HCEC 1CT (cell line): ENCODE results near the gene LHPP.
"Not testable (repeated sequence)": the region's sequence is repeated elsewhere in the genome, so short reads cannot be mapped to it uniquely, and the experiment has no call there.

Experiments used
- DNase-seq: peaks from one replicate; pipeline ENCODE4 v3.0.0-alpha.2; 2017

Gene LHPP

DNA sequence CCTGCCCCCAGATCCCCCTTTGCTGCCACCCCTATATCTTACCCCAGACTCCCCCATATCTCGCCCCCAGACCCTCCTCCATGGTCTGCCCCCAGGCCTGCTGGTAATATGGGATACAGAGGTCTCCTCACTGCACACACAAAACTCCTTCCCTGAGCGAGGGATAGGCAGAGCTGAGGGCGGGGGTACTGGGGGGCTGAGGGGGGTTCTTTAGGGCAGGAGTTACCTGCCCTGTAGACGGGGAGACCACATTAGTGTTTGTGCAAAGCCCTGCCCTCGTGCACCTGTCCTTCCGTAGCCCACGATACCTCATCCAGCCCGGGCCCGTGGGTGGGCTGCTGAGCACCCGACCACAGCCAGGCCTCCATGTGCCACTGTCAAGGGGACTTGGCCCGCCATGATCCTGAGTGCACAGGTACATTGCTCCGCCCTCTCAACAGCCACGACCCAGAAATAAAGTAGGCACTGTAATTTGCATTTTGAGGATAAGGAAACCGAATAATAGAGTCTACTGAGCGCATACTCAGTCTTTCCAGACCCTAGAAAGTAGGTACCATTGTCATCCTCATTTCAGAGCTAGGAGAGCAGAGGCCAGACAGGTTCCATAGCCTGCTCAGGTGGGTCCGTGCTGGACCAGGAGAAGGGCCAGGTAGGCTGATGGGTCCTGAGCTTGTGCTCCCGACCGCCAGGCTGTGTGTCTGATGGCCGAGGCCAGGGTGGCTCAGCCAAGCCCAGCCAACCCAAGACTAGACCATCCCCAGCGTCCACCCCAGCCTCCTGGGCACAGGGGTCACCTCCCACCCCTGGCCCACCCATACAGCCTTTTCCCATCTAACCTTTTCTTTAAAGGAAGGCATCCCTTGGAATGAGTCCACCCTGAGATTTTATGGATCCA lies 115.2 kb downstream of the LHPP start:
- no peak for DNase-seq

GRCh38 chr10:124577651-124578050 lies 116.0 kb downstream of the LHPP start:
- no peak for DNase-seq

- DNase-seq: no peak
Observed at GRCh38 chr10:124578231-124579010, 116.8 kb downstream of the LHPP start.

DNA sequence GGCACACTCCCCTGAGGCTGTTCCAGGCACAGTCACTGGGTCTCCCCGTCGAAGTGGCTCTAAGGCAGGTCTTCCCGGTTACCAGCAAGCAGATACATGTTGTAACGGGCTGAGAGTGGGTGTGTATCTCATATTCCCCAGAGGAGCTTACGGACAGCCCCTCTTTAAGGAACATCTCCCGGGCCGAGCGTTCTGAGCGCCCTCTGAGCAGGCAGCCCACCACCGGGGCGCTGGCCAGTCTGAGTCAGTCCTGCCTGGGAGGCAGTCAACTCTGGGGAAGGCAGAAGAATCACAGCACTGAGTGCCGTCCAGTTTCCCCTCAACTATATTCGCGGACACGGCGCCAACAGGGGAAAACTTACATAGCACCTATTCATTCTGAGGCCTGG lies 117.4 kb downstream of the LHPP start:
- no peak for DNase-seq

- DNase-seq: no peak
Observed at GRCh38 chr10:124586142-124586541, 124.5 kb downstream of the LHPP start.

DNA sequence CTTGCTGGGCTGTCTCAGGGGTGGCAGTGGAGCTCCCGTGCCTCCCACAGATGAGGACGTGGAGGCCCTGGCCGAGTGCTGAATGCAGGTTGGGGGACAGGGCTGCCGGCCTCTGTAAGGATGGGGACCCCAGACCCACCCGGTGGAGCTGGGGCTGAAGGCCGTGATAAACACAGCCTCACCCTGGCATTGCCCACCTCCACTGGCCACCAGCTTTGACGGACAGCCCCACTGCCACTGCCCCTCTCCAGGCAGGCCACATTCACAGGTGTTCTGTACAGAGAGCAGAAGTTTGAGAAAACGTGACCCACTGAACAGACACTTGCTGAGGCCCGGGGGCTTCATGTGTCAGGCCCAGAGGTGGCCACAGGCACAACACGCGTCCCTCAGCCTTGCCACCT lies 126.2 kb downstream of the LHPP start:
- no peak for DNase-seq

- DNase-seq: not testable (repeated sequence)
Observed at GRCh38 chr10:124588341-124588735, 126.7 kb downstream of the LHPP start.

- peak; percentile 51 for DNase-seq
Observed at GRCh38 chr10:124588736-124589490, 127.3 kb downstream of the LHPP start.

GRCh38 chr10:124589491-124590041 lies 127.9 kb downstream of the LHPP start:
- DNase-seq: no peak

DNA sequence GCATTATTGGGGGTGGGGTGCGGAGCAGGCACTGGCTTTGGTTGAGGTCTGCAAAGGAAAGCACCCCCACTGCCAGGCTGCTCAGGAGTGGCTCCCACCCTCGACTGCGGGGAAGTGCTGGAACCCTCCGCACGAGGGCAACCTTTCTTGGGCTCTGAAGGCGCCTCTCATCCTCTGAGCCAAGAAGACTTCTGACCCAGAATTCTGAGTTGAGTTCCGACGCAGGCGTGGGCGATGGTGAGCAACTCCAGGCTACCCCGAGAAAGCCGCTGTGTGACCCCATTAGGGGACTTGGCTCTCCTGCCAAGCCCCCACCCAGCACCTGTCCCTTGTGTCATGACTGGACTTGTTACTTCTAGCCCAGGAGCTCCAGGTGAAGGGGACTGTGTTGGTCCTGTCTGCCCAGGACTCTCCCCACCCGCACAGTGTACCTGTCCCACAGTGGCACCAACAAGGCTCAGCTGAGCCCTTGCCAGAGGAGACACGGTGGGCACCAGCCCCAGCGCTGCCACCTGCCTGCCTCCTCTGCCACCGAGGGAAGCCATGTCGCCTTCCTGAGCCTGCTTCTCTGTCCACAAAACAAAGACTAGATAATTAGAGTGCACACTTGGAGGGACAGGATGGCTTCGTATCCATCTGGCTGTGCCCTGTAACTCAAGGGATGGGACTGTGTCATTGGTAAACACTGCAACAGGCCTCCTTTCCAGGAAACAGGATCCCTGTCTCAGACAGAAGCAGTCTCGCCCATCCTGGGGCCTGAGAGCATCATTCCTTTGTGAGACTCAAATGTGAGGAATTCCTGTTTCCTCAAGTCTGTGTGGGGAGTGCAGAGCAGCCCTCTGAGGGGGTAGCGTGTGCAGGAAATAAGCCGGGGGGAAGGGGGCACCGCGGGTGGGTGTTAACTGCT lies 128.8 kb downstream of the LHPP start:
- no peak for DNase-seq

GRCh38 chr10:124591123-124591495 lies 129.5 kb downstream of the LHPP start:
- DNase-seq: no peak

GRCh38 chr10:124592101-124592500 lies 130.5 kb downstream of the LHPP start:
- DNase-seq: no peak

DNA sequence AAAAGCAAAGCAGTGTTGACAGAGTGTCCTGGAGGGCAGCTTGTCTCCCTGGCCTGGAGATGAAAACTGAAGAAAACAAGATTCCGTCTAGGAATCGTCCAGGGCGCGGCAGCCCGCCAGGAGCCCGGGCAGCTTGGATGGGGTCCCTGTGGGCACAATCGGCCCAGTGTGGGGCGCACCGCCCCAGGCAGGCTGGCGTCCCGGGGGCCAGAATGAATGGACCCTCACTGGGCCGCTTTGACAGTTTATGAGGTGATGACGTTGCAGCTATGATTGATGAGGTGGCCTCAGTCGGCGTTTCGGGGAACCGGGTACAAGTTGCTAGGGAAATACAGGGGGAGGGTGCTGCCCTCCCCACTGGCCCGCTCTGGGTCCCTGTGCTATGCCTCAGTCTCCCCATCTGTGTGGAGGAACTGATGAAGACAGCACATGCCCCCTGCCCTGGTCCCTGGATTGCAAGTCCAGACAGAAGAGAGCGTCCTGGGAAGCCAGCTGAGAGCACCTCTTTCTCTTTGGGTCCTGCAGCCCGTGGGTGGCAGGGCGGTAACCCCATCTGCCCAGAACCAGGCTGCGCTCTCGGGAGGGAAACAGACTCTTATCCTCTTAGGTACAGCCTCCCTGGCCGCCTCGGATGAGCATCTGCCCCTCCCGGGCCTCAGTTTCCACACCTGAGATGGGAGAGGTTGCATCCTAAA lies 131.3 kb downstream of the LHPP start:
- DNase-seq: no peak

GRCh38 chr10:124593431-124593985 lies 131.9 kb downstream of the LHPP start:
- DNase-seq: no peak

GRCh38 chr10:124594240-124594639 lies 132.6 kb downstream of the LHPP start:
- DNase-seq: no peak

- no peak for DNase-seq
Observed at GRCh38 chr10:124595143-124595883, 133.7 kb downstream of the LHPP start.

DNA sequence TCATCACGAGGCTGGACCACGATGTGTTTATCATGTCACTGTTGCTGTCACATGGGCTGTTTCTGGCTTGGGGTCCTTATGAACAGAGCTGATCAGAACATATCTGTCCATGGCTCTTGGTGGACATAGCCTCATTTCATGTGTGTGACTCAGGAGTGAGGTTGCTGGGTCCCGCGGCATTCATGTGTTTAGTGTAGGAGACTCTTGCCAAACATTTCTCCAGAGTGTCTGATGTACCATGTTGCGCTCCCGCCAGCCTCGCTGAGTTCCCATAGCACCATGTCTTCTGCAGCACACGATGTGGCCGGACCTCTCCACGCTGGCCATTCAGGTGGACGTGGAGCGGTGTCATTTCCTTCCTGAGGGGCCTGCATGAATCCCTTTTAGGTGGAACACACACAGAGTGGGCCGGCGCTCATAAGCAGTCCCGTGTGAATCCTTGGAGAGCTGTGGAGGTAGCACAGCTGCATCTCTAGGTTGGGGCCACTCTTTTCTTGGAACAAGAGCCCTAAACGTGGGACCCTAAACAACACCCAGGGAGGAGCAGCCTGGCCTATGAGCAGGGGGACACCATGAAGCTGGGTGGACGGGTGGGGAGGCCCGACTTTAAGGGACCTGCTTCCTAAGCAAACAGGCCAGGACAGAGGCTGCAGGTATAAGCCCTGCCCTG lies 134.6 kb downstream of the LHPP start:
- DNase-seq: no peak

DNA sequence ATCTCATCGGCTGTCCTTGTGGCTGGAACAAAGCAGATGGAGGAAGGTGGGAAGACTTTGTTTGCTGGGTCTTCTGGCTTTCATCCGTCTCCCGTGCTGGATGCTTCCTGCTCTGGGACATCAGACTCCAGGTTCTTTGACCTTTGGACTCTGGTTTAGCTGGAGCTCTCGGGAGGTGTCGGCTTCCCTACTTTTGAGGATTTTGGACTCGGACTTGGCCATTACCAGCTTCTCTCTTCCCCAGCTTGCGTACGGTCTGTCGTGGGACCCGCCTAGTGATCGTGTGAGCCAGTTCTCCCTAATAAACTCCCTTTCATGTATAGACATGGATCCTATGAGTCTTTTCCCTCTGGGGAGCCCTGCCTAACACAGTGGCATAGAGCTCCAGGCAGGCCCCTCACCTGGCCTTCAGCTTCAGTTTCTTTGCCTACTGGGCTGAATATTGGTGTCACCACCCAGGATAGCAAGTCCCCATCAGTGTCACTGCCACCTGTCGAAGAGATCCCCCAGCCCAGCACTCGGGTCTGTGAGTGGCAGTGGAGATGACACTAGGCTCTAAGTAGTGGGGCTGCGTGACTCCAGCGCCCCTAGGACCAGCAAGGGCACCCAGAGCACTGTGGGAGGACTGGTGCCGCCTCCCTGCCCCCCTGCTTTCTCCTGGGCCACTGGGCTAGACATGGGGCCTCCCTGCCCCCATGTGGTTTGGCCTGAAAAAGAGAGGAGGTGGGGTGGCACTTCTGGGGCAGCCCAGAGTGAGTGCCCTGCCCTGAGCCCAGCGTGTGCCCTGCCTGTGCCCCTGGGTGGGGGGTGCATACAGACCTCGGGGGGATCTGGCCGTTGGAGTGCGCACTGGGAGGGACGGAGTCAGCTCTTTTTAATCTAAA lies 135.6 kb downstream of the LHPP start:
- DNase-seq: no peak

DNA sequence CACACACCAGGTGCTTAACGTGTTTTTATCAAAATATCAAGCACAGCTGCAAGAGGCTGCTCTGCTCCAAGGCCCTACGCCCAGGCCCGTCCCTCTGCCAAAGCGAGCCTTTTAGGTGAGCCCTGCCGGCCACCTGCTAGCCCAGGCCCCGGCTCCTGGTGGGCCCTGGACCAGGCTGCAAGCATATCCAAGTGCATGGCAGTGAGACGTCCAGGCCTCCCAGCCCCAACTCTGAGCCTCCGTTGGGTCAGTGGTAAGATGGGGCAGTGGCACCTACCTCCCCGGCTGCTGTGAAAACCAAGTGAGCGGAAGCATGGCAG lies 136.2 kb downstream of the LHPP start:
- DNase-seq: no peak
